ENCODE results near the gene KCNA2.

The KCNA2 gene

GRCh38 chr1:110583505-110583904 is 22.7 kb downstream of the KCNA2 start:
- DNase-seq: no peak
- TF ChIP-seq POLR2A (IDR thresholded peaks at IDR 0.05; ENCODE audit: low read length) (no peak), GATA1 (IDR thresholded peaks at IDR 0.05; ENCODE audit: low read depth, low read length) (no peak)

DNA sequence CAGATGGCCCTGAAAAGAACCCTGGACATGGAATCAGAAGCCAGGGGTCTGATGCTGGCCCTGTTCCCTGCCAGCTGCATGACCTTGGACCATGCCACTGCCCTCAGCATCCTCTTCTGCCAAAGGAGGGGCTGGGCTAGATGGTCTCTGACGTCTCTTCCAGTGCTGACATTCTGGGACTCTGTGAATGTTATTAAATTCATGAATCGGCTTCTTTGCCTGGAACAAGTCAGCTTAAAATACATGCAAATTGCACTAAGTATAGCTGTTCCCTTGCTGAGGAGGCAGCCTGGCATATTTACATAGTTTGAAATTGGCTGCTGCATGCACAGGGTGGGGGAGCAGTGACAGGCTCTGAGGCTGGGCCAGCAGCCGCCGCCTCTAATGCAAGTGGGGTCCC is 23.8 kb downstream of the KCNA2 start:
- DNase-seq: no peak
- TF ChIP-seq GATA1 (IDR thresholded peaks at IDR 0.05; ENCODE audit: low read depth, low read length) (no peak), POLR2A (IDR thresholded peaks at IDR 0.05; ENCODE audit: low read length) (no peak)

DNA sequence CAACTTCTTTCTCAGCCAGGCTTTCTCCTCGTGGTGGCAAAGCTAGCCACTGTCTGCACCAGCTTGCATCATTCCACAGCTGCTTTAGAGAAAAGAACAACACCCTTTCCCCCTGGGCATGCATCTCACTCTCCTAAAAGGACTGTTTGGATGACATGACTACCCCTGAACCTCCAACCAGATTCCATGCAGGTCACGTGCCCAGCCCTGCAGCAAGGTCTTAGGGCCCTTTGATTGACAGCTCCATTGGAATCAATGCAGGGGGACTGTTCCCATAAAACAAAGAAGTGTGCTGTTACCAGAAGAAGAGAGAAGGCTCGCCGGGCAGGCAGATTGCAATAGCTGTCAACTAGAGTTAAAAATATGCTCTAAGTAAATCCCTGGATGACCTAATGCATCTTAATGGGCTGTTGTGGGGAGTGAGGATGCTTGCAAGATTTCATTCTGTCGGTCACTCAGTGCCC is 24.4 kb downstream of the KCNA2 start:
- TF ChIP-seq GATA1 (IDR thresholded peaks at IDR 0.05; ENCODE audit: low read depth, low read length): no peak
- no peak for TF ChIP-seq POLR2A (IDR thresholded peaks at IDR 0.05; ENCODE audit: low read length)
- DNase-seq: no peak

- TF ChIP-seq POLR2A (IDR thresholded peaks at IDR 0.05; ENCODE audit: low read length) (no peak), GATA1 (IDR thresholded peaks at IDR 0.05; ENCODE audit: low read depth, low read length) (no peak)
- DNase-seq: no peak
Measured at GRCh38 chr1:110580244-110580643, 25.9 kb downstream of the KCNA2 start.

DNA sequence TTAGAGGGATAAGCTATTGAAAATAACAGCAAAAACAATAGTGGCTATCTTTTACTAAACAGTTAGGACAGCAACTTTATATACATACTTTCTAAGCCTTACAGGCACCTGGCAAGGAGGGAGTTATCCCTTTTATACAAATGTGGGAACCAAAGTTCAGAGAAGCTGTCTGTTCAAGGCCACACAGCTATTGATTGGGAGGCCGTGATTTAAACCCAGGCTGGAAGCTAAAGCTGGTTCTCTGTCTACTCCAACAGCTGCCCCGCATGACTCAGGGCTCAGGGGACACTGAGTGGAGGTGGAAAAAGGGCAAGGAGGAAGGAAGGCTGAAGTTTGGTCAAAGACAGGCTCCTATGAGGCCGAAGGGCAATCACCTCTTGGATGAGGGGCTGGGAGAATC is 26.7 kb downstream of the KCNA2 start:
- DNase-seq: no peak
- TF ChIP-seq GATA1 (IDR thresholded peaks at IDR 0.05; ENCODE audit: low read depth, low read length): no peak
- TF ChIP-seq POLR2A (IDR thresholded peaks at IDR 0.05; ENCODE audit: low read length): no peak

DNA sequence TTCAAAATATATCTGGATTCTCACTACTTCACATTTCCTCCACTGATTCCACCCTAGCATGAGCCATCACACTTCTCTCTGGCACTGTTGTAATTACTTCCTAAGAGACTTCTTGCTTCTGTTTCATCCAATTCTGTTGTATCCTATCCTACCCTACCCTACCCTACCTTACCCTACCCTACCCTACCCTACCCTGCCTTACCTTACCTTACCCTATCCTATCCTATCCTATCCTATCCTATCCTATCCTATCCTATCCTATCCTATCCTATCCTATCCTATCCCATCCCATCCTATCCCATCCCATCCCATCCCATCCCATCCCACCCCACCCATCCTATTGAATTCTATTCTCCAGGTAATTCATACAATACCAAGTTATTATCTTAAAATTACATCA is 29.7 kb downstream of the KCNA2 start:
- no peak for DNase-seq
- no peak for TF ChIP-seq GATA1 (IDR thresholded peaks at IDR 0.05; ENCODE audit: low read depth, low read length)
- no peak for TF ChIP-seq POLR2A (IDR thresholded peaks at IDR 0.05; ENCODE audit: low read length)

DNA sequence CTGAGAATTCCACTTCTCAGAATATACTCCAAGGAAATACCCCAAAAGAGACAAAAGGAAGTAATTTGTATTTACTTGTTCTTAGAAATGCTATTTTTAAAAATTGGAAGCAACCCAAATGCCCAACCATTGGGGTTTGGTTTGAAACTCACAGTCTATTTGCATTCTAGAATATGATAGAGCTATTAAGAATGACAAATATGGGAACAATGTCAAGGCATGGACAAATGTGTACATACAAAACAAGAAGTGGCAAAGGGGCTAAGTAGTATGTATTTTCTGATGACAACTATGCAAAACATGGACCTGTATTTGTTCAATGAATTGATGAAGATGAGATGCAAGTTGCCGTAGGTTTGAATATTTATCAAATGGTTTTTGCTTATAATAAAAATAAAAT is 32.8 kb downstream of the KCNA2 start:
- TF ChIP-seq POLR2A (IDR thresholded peaks at IDR 0.05; ENCODE audit: low read length): no peak
- no peak for TF ChIP-seq GATA1 (IDR thresholded peaks at IDR 0.05; ENCODE audit: low read depth, low read length)
- no peak for DNase-seq

DNA sequence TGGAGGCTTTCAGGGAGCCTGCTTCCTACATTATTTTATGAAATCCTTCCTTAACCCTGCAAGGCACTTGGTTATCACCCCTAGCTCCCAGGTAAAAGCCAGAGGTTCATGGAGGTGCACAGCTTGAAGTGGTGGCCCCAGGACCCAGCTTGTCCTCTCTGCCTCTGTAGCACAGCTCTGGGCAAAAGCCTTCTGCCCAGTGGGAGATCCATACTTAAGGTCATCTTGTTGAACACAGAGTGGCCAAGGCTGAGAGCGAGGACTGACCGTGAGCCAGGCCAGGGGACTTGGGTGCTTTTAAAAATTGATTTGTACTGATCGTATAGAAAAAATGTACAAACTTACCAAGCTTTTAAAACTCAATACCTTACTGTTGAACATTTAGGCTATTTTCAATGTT is 33.4 kb downstream of the KCNA2 start:
- TF ChIP-seq POLR2A (IDR thresholded peaks at IDR 0.05; ENCODE audit: low read length) (no peak), GATA1 (IDR thresholded peaks at IDR 0.05; ENCODE audit: low read depth, low read length) (no peak)
- DNase-seq: no peak

GRCh38 chr1:110570901-110571300 is 35.3 kb downstream of the KCNA2 start:
- TF ChIP-seq POLR2A (IDR thresholded peaks at IDR 0.05; ENCODE audit: low read length) (no peak), GATA1 (IDR thresholded peaks at IDR 0.05; ENCODE audit: low read depth, low read length) (no peak)

DNA sequence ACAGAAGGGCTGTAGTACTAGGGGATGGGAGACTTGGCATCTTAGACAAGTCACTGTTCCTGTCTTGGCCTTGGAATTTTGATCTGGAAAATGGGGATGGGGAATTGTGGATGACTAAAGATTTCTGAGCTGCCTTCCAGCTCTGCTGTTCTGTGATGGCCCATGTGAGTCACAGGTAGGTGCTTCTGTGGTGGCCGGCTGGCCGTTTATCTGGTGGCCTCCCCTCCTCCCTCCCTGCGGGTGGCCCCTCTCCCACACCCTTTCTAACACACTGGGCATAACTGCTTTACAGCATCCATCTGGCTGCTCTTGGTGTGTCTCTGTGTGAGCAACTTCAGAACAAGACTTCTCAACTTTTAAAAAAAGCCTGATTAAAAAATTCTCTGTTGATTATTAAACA is 35.9 kb downstream of the KCNA2 start:
- no peak for TF ChIP-seq GATA1 (IDR thresholded peaks at IDR 0.05; ENCODE audit: low read depth, low read length)
- TF ChIP-seq POLR2A (IDR thresholded peaks at IDR 0.05; ENCODE audit: low read length): no peak
- DNase-seq: no peak

More at GRCh38 chr1:110570901-110571300, 35.3 kb downstream of the KCNA2 start:
- no peak for DNase-seq

DNA sequence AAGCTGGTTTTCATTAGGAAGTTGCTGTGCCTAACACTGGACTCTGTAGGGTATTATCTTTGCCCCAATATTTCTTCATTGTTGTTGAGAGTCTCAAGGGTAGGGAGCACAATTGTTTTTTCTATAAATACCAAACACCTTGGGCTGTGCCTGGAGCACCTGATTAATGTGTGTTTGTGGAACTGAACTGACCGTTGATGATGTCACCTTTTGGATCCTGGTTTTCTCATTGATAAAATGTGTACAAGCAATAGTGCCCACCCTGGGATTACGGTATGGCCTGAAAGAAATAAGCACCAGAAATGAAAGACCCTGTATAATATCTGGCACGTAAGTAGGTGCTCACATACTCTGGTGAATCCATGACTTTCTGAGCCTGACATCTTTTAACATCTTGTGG is 39.3 kb downstream of the KCNA2 start:
- no peak for DNase-seq
- TF ChIP-seq GATA1 (IDR thresholded peaks at IDR 0.05; ENCODE audit: low read depth, low read length): no peak
- TF ChIP-seq POLR2A (IDR thresholded peaks at IDR 0.05; ENCODE audit: low read length): no peak

GRCh38 chr1:110565565-110565964 is 40.6 kb downstream of the KCNA2 start:
- TF ChIP-seq POLR2A (IDR thresholded peaks at IDR 0.05; ENCODE audit: low read length) (no peak), GATA1 (IDR thresholded peaks at IDR 0.05; ENCODE audit: low read depth, low read length) (no peak)
- DNase-seq: no peak

GRCh38 chr1:110563089-110563488 is 43.1 kb downstream of the KCNA2 start:
- TF ChIP-seq GATA1 (IDR thresholded peaks at IDR 0.05; ENCODE audit: low read depth, low read length) (no peak), POLR2A (IDR thresholded peaks at IDR 0.05; ENCODE audit: low read length) (no peak)
- DNase-seq: no peak

- DNase-seq: no peak
- TF ChIP-seq GATA1 (IDR thresholded peaks at IDR 0.05; ENCODE audit: low read depth, low read length) (no peak), POLR2A (IDR thresholded peaks at IDR 0.05; ENCODE audit: low read length) (no peak)
Measured at GRCh38 chr1:110561596-110561995, 44.6 kb downstream of the KCNA2 start.

DNA sequence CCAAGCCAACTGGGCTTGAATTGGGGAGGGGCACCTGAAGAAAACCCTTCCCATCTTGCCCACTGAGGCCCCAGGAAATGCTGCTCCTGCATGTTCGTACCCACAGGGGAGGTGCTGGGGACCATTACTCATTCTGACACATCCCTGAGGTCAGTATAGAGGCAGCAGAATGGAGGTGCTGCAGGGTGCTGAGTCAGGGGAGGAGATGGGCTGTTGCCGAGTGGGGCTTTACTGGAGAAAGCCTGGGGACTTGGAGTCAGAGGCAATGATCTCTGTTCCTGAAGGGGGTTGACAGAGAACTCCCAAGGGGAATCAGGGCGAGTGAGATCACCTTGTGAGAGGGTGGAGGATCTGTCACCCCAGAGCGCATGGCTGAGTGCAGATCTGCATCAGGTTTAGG is 47.0 kb downstream of the KCNA2 start:
- TF ChIP-seq POLR2A (IDR thresholded peaks at IDR 0.05; ENCODE audit: low read length): no peak
- TF ChIP-seq GATA1 (IDR thresholded peaks at IDR 0.05; ENCODE audit: low read depth, low read length): no peak
- no peak for DNase-seq

DNA sequence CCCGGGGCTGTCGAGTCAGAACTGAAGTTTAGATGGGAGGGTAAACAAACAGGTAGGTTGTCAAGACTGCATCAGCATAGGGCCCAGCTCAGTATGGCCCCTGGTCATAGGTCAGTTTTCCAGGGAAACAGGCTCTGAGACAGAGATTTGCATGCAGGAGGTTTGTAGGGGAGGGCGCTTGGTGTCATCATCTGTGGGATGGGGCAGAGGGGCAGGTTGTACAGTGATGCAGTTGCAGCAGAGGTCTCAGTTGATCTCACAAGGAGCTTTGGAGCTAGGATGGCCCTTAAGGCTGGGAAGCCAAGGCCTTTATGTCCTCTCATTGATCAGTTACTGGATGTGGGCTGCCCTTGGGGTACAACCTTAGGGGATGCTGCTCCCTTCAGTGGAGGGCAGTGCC is 48.7 kb downstream of the KCNA2 start:
- DNase-seq: no peak
- TF ChIP-seq POLR2A (IDR thresholded peaks at IDR 0.05; ENCODE audit: low read length) (no peak), GATA1 (IDR thresholded peaks at IDR 0.05; ENCODE audit: low read depth, low read length) (no peak)

All from erythroblast (primary cell).